ENCODE results near the gene DUSP5.

DNA sequence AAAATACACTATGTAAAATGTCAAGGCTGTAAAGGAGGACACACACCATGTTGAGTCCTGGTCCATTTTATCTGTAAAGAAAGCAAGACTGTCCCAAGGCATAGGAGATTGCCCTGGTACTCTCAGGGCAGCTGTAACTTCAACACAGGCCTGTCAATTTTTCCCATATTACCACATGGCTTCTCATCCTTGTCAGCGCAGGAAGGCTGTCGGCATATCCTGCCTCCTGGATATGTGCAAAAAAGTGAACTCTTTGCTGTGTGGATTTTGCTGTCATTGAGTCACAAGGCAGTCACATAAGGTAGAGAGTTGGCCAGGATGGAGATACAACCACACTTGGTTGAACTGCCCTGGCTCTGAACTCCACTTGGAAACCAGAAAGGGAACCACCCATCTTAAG is 8.7 kb downstream of the DUSP5 start:
- TF ChIP-seq, protein P1, sequence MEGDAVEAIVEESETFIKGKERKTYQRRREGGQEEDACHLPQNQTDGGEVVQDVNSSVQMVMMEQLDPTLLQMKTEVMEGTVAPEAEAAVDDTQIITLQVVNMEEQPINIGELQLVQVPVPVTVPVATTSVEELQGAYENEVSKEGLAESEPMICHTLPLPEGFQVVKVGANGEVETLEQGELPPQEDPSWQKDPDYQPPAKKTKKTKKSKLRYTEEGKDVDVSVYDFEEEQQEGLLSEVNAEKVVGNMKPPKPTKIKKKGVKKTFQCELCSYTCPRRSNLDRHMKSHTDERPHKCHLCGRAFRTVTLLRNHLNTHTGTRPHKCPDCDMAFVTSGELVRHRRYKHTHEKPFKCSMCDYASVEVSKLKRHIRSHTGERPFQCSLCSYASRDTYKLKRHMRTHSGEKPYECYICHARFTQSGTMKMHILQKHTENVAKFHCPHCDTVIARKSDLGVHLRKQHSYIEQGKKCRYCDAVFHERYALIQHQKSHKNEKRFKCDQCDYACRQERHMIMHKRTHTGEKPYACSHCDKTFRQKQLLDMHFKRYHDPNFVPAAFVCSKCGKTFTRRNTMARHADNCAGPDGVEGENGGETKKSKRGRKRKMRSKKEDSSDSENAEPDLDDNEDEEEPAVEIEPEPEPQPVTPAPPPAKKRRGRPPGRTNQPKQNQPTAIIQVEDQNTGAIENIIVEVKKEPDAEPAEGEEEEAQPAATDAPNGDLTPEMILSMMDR (IDR thresholded peaks at IDR 0.05): no peak
- TF ChIP-seq SIN3A (IDR thresholded peaks at IDR 0.05; ENCODE audit: borderline replicate concordance, insufficient read depth, low read depth, low read length) (no peak), POLR2AphosphoS5 (IDR thresholded peaks at IDR 0.05; ENCODE audit: low read depth, low read length) (no peak)
